GM21576 (cell line): ENCODE data around the gene ROBO3.
A peak's percentile ranks its signal among the peaks of the same experiment; 100 is the strongest.

ENCODE experiments used
- ATAC-seq: cut with Tn5 transposase; IDR thresholded peaks from one replicate; pipeline ENCODE4 v1.9.1; 2021; ENCODE audit warnings: mild to moderate bottlenecking, moderate library complexity; ENCODE audit not compliant: unreplicated experiment

Gene ROBO3

DNA sequence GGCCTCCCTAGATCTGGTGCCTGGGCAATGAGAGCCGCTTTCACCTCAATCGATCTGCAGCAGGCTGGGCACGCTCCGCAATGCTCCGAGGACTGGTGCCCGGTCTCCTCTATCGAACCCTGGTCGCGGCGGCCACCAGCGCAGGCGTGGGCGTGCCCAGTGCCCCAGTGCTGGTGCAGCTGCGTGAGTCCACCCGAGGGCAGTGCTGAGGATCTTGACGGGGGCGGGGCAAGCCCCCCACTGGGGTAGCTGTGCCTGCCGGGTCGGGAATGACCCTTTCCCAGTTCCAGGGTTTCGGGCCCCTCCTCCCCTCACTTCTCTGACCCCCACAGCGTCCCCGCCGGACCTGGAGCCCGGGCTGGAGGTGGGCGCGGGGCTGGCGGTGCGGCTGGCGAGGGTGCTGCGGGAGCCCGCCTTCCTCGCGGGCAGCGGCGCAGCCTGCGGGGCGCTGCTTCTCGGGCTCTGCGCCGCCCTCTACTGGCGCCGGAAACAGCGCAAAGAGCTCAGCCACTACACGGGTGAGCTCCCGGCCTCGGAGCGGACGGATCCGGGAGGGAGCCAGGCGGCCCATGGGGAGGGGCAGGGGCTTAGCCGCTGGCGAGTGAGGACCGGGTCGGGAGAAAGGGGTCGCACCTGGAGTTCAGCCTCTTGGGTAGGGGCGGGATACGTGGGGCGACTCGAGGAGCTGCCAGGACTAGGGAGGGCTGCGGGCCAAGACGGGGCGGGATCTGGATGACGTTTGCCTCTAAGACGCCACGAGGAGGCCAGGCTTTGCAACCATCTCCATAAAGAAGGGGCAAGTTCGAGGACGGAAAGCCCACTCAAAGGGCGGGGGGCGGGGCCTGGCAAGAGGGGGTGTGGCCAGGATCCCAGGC is 10.9 kb downstream of the ROBO3 start:
- ATAC-seq, result peak; percentile 93

DNA sequence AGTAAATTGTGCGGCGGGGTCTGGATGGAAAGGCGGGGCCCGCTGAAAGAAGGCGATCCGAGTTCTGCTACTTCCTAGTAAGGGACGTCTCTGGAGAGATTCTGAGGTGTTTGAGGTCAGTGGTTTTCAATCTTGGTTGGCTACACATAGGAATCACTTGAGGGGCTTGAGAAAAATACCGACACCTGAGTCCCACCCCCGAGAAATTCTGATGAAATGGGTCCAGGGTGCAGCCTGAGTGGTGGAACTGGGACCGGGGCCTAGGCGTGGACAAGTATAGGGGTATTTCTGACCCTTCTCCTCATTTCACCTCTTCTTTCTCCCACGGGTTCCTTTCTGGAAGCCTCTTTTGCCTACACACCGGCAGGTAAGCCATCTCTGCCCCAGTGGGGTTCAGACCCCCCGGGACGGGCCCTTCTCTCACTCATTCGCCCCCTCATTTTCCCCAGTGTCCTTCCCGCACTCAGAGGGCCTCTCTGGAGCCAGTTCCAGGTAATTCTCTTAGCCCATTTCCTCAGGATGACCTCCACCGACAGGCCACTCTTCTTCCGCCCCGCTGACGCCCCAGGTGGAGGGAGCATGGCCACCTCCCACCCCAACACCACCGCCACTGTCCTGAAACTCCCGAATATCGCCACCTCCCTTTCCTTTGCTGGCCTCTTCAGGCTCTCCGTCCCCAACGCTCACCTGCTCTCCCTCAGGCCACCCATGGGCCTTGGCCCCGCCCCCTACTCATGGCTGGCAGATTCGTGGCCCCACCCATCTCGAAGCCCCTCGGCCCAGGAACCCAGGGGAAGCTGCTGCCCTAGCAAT is 11.8 kb downstream of the ROBO3 start:
- ATAC-seq, result no peak

DNA sequence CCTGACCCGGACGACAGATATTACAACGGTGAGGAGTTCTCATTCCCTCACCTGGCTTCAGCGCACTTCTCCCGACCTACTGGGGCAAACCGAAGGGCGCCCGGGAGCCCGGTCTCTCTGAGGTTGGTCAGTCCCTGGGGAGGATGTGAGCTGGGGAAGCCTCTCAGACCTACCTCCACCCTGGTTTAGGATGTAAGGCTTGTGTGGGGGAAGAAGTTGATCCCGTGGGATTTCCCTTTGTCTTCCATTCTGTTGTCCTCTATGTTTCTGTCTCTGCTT is 12.3 kb downstream of the ROBO3 start:
- ATAC-seq, result no peak

DNA sequence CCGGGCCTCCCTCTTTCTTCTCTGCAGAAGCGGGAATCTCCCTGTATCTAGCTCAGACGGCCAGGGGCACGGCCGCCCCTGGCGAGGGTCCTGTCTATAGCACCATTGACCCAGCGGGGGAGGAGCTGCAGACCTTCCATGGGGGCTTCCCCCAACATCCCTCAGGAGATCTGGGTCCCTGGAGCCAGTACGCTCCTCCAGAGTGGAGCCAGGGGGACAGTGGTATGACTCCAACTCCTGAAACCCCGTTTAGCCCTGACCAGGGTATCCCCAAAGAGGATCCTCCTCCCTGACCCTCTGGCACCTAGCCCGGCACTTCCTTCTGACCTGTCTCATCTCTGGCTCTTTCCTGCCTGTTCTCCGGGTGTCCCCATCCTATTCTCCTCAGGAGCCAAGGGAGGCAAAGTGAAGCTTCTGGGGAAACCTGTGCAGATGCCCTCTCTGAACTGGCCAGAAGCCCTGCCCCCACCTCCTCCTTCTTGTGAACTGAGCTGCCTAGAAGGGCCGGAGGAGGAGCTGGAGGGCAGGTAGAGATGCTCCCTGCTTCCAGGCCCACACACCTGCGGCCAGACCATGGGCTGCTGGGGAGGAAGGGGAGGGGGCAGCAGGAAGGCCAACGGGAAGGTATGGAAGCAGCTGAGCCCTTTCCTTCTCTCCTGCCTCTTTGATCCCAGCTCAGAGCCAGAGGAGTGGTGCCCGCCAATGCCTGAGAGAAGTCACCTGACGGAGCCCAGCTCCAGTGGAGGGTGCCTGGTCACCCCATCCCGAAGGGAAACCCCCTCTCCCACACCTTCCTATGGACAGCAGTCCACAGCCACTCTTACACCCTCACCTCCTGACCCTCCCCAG is 12.9 kb downstream of the ROBO3 start:
- ATAC-seq, result no peak

DNA sequence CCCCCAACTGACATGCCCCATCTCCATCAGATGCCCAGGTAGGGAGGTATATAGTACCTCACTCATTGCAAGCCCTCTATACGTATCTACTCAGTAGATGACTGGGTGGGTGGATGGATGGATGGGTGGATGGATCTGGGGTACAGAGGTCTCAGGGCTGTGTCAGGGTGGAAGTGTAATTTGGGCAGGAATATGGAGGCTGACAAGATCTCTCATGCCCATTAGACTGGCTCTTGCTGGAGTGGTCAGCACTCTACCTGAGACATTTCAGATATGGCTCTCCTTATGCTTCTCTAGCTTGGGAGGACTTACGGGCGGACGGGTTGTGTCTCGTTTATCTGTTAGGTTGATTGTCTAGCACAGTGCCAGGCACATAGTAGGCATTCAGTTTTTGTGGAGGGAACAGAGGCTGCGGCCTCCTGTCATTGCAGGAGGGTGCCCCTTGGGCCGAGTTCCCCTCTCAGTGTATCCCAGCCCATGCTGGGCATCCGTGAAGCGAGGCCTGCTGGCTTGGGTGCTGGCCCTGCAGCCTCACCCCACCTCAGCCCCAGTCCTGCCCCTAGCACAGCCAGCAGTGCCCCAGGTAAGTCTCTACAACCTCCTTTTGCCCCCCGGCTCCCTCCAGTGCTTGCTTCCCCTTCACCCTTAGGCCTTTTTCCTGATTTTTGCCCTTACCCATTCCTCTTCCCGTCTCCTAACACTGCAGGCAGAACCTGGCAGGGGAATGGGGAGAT is 13.7 kb downstream of the ROBO3 start:
- no peak for ATAC-seq

DNA sequence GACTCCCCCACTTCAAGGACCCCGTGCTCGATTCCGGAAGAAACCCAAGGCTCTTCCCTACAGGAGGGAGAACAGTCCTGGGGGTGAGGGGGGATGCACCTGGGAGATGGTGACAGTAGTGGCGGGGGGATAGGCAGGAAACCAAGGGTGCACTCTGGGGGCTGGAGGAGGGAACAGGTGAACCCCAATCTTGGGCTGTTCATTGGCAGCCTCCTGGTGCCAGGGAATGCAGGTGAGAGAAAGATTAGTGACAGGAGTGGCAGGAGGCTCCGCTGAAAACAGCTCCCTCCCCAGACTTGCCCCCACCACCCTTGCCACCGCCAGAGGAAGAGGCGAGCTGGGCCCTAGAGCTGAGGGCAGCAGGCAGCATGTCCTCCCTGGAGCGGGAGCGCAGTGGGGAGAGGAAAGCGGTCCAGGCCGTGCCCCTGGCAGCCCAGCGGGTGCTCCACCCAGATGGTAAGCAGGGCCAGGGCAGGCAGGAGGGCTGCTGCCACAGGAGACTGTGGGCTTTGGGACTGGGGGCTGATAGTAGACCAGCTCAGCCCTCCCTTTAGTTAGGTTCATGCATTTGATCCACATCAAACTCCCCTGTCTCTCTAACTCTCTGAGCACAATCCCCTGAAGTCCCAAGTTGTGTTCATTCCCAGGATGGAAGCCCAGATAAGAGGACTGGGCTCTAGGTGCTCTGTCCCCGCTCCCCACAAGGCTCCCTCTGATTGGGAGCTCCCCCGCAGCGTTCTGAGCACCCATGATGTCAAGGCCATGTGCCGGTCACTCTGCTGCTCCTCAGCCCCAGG is 14.5 kb downstream of the ROBO3 start:
- no peak for ATAC-seq

DNA sequence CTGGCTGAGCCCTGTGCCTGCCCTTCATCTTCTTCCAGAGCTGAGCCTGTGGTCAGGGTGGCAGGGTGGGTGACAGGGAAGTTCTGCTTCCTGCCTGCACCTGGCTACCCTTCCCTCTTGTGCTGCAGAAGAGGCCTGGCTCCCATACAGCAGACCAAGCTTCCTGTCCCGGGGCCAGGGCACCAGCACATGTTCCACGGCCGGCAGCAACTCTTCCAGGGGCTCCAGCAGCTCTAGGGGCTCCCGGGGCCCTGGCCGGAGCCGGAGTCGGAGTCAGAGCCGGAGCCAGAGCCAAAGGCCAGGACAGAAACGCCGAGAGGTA is 15.0 kb downstream of the ROBO3 start:
- no peak for ATAC-seq

DNA sequence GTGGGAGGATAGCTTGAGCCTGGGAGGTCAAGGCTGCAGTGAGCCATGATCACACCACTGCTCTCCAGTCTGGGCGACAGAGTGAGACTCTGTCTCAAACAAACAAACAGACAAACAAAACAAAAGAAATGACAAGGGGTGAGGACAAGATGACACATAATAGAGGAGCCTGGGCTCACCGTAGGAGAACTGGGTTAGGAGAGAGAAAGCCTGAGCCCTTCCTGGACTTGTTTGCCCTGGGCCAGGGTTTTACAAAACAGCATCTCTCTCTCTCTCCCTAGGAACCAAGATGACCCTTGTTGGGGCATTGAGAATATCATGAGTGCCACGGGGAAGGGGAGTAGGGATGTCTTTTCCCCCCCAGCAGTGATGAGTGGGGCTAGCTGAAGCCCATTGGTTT is 15.7 kb downstream of the ROBO3 start:
- ATAC-seq, result no peak

DNA sequence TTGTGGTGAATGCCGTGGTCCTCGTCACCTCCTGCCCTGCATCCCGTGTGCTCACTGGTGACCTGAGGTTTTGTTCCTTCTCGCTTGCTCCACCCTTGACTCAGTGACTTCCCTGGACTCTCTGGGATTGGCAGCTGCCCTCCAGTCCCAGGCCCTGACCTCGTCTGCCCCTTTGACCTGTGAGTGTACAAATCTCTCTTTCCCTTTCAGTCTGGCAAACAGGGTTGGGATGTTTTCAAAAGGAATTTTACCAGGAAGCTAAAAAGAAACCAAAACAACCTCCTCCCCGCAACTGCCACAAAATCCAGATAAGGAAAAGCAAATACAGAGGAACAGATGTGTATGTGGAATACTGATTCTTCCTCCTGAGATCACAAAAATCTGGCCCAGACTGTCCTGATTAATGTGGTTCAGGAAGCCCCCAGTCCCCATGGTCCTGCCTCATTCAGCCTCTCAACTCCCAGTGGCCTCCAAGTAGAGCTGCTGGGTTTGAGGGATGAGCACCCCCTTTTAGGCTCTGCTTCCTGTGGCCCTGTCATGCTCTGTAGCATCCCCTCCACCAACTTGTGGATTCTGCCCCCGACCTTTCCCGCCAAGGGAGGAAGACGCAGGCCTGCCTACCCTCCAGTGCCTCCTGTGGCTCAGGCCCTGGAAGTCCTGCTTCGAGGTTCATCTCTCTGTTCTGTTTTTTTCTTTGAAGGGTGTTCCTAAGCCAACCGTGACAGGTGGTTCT is 17.3 kb downstream of the ROBO3 start:
- ATAC-seq, result no peak

DNA sequence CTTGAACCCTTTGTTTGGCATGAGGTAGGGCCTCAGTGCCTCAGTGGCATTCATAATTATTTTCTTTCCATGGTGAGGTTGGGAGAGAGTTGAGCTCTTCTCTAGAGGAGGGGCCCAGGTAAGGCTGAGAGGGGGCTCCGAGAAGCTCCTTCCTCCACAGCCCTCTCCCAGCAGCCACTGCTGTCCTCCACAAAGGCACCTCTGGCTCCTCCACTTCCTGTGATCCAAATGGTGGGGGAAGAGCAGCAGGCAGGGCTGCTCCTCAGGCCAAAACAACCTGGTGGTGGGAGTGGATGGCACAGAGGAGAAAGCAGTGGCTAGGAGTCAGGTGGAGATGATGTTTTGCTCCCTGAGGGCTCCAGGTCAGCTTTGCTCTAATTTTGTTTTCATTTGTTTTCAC is 19.1 kb downstream of the ROBO3 start:
- ATAC-seq, result no peak

DNA sequence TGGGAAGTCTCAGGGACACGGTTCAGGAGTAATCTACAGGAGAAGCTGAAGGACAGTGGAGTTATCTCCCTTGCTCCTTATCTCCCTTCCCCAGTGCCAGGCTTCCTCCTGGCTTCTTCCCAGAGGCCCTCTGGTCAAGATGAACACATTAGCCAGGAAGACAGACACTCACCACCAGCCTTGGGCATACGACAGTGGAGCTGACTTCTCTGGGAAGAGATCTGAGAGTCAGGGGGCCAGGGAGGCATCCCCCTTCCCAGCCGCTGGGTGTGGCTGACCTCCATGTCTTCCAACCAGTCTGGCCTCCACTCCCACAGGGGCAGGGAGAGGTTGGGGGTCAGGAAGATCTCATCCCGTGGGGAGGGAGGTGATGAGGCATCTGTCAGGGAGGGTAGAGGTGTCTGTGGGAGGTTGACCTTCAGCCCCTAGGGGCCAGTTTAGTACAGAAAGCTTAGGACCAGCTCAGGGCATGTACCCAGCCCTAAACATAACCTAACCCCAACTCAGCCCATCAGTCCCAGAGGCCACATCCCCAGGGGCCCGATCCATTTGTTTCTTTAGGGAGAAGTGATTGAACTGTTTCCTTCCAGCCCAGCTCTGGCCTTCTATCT is 19.7 kb downstream of the ROBO3 start:
- ATAC-seq, result no peak

DNA sequence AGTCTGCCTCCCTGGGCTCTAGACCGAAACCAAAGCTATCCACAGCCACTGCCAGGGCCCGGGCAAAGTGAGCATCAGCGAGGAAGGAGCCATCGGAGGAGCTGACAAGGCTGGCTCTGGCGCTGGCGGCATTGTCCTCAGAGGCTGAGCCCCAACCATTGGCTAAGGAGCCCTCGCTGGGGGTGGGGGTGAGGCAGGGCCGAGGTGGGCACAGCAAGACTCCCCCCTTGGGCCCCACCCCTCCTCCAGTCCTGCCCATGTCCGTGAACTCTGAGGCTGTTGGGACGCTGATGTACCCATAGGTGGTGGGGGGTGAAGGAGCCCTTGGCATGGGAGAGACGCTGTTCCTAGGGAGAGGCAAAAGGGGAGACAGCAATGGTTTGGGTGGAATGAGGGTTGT is 21.2 kb downstream of the ROBO3 start:
- no peak for ATAC-seq

DNA sequence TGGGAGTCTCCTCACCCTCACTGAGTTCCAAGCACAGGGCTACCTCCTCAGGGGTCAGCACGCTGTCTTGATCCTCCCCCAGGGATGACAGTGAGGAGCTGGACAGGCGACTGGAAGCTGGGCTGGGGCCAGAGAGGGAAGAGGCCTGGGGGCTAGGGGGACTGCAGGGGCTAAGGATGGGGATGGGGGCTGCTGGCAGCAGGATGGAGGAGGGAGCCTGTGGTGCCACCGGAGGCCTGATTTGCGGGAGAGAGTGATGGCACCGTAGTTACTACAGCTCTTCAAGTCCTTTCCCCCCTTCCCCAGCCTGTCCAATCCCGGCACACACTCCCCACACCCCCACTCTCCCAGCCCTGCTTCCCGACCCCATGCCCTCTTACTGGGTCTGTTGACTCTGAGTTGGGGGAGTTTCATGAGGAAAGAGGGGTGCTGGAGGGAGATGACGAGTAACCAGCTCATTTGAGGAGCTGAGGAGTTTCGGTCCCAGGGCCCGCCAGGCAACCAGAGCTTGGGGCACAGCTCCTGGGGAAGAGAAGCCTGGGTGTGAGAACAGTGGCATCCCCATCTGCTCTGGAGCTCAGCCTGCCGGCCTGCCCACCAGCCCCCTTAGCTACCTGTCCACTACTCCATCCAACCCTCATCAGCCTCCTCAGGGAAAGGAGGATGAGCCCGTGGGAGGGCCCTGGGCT is 21.9 kb downstream of the ROBO3 start:
- ATAC-seq, result no peak

DNA sequence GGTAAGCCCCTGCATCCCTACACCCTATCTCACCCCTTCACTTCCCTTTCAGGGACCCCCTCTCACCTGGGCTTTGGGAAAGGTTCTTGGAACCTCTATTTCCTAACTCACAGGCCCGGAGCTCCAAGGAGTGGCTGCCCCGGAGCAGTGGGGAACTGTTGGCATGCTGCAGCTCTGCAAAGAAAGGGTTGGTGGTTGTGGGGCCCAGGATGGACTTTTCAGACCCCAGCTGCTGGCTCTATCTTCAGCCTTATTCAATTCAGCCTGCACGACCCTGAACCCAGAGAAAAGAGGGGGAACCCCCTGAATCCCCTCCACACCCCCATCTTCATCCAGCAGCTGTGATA is 22.4 kb downstream of the ROBO3 start:
- no peak for ATAC-seq

DNA sequence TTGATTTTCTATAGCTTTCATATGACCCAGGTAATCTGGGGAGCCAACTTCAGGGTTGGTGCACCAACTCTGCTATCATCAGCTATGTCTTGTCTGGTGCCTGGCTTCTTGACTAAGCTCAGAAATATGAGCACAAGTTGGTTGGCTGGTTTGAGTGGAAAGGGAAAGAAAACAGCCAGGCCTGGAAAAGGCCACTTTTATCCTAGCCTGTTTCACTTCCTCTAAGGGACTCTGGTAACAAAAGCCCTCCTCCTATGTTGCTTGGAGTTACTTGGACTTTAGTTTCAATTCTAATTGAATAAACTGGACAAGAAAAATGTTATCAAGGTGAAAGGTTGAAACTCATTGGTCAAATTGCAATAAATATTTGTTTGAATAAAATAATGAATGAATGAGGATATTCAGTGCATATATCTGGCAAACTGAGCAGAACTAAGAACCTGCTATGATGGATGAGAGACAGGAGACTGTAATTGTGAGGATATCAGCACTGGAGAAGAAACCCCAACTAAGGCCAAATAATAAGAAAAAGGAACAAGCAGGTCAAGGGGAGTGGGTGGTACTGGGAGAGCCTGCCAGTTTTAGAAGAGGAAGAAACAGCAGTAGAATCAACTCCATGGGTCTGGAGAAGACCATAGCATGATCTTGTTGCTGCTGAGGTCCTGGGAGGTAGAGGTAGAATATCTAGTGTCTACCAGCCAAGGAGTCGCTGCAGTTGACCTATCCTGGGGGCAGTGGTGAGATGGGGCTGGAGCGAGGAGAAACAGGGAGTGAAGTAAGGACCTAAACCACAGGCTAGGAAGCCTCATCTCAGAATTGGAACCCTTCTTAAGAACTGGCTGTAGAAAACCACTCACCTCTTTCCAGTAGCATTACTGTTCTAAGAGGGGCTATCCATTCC is 24.2 kb downstream of the ROBO3 start:
- no peak for ATAC-seq

DNA sequence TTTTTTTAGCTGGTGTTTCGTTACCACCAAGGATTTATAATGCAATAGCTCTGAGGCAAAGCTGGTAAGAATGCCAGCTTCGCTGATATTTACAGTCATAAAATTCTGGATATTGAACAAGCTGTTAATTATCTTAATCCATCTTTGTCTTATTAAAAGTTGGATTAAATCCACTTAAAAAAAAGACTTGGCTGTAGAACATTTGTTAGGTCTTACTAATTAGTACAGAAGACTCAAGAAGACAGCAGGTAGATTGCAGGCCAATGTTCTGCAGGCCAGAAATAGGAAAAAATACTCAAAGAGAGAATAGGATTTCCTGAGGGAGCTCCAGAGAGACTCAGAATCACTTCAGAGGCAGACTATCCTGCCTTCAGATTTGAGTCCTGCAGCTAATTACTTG is 24.9 kb downstream of the ROBO3 start:
- ATAC-seq, result no peak

DNA sequence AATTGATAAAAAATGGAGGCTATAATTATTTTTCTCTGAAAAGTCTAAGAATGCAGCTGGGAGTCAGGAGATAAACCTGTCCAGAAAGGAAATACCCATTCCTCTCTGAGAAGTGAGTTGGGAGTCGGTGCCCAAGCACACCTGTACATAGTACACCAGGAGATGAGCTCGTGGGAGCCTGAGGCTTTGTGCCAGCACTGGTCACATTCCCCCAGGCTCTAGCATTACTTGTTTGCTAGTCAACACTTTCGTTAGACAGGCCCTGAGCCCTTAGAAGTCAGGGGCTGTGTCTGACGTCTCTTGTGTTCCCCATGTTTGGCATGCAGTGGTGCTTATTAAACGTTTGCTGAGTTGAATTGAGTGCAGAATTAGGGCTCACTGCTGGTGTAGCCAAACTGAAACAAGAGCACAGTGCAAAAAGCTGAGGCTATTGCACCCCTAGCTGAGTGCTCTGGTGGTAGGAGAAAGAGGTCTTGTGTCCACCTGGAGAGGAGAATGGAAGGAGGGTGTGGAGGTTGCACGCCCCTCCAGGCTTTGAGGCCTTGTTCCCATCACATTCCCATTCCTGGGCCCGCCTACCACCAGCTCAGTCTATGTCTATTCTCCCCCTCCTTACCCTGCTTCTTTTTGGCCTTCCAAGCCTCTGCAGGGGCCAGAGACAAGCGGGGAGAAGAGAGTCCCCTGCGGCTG is 25.6 kb downstream of the ROBO3 start:
- no peak for ATAC-seq
